Tibial nerve (tissue), 4 donors: ENCODE results near the gene ZNF385C.

Experiments used
- CTCF ChIP-seq, 5 experiments: fragments of 200-600 bp in 3 of 5; fragments of 450-650 bp in 2 of 5; sonication (generic) in 3 of 5; IDR thresholded peaks; one replicate each; pipeline ENCODE4 v1.5.1; 2016 to 2019; ENCODE audit warnings: antibody characterized with exemption in 5 of 5, mild to moderate bottlenecking in 3 of 5, moderate library complexity in 2 of 5
- EP300 ChIP-seq, 2 donors: sonication (generic); formaldehyde crosslinking; IDR thresholded peaks; one replicate each; pipeline ENCODE4 v1.6.1; 2017; ENCODE audit warnings: antibody characterized with exemption in 2 of 2, mild to moderate bottlenecking in 1 of 2
- POLR2A ChIP-seq, 2 donors: fragments of 450-650 bp; IDR thresholded peaks; one replicate each; pipeline ENCODE4 v1.6.1; 2017; ENCODE audit warnings: antibody characterized with exemption in 2 of 2, mild to moderate bottlenecking in 2 of 2, moderate library complexity in 2 of 2

- no peak for TF ChIP-seq CTCF (IDR thresholded peaks at IDR 0.05)
- TF ChIP-seq POLR2A (IDR thresholded peaks at IDR 0.05) = no peak
- TF ChIP-seq EP300 (IDR thresholded peaks at IDR 0.05) = peak in 1 of 2 donors; percentile 44
These were observed 33.7 kb upstream of the ZNF385C start for GRCh38 chr17:42131981-42132432.
